ENCODE measurements around the gene TRERF1.

Gene TRERF1

DNA sequence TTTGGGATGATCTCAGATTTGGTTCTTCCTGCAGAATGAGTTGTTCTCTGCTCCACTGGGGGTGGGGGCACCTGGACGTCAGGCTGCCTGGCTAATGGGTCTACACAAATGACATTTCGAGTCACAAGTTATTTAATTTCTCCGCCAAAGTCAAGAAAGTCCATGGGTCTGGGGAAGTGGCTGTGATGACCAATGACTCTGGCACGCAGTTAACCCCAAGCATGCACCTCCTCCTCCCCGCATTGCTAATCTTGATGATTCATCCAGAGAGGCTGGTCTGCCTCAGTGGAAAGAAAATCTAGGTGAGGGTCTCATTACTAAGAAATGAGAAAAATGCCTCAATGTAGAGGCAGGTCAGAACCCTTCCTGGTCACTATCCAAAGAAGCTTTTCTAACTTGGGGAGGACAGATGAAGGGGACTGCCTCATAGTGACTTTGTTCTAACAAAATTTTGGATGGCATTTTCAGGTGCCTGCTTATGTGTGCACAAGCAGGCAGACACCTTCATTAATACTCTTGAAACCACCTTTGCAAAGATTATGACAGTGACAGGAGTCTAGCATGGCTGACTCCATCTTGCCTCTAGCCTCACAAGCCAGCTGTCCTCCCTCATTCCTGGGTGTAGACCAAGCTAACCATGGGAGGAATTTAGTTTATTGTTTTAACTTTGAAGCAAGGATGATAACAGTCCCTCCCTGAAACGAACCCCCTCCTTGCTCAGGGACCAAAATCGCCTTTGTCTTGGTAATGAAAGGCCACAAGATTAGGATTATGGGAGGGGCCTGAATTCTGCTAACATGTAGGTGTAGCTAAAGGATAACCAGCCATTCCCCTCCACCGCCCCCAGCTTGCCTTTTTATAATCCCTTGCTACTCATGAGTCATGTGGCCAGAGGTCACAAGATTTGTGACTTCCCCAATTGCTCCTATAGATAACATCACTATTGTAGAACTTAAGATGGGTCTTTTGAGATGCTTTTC is 135.4 kb downstream of the TRERF1 start:
- H3K4me3 ChIP-seq (ENCODE audit: low read depth, low read length, poor library complexity, severe bottlenecking), result no peak overlapping the region
- H3K9ac ChIP-seq (ENCODE audit: low read length), result no peak overlapping the region
- no peak overlapping the region for H3K27ac ChIP-seq (ENCODE audit: low read depth, low read length, poor library complexity, severe bottlenecking)

DNA sequence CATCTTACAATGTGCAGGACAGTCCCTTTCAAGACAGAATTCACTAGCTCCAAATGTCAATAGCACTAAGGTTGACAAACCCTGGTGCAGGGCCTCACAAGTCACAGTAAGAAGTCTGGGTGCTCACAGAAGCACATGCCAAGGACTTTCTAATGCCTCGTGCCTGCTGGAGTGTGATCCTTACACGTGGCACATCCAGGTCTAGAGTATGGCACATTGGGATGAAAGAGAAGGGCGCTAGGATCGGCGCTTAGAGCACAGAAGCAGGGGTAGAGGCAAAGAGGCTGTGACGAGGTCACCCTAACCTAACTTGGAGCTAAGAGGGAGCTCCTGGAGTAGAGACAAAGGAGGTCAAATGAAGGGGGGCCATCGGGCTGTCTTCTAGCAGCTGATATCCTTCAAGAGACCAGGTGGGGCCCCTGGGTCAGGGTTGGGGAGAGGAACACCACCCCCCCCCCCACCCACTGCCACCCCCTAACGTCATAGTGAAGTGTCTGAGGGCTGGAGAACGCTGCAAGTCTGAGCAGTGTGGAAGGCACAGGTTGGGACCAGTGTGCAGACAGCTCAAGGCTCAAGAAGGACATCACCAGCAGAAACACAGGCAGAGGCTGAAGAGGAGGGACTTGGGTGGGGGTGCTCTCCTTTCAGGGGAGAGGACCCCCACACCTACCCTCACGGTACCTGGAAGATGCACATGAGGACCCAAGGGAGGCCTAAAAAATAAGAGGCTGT is 136.3 kb downstream of the TRERF1 start:
- Histone ChIP-seq H3K4me3 (ENCODE audit: low read depth, low read length, poor library complexity, severe bottlenecking) (no peak overlapping the region), H3F3A (ENCODE audit: insufficient read depth, low read length) (no peaks in the 10 kb centered on the region), H3K4me2 (ENCODE audit: low read length) (no peak overlapping the region), H3K4me1 (ENCODE audit: insufficient read depth, low read length, severe bottlenecking) (no peaks in the 10 kb centered on the region), H2AFZ (ENCODE audit: low read length) (no peak overlapping the region), H3K79me2 (ENCODE audit: insufficient read depth, low read length) (no peaks in the 10 kb centered on the region), H3K27ac (ENCODE audit: low read depth, low read length, poor library complexity, severe bottlenecking) (no peak overlapping the region), H4K20me1 (ENCODE audit: insufficient read depth, low read length) (no peaks in the 10 kb centered on the region), H3K9me3 (ENCODE audit: low read length) (no peaks in the 10 kb centered on the region), H3K9me2 (ENCODE audit: low read depth, low read length) (no peaks in the 10 kb centered on the region), H3K36me3 (ENCODE audit: insufficient read depth, low read length) (no peaks in the 10 kb centered on the region), H3K9ac (ENCODE audit: low read length) (no peak overlapping the region), H3K27me3 (ENCODE audit: insufficient read depth, low read length) (peaks cover 8% of the 10 kb centered on the region; the same call in 1 of the 2 replicates)
- TF ChIP-seq, protein P1, sequence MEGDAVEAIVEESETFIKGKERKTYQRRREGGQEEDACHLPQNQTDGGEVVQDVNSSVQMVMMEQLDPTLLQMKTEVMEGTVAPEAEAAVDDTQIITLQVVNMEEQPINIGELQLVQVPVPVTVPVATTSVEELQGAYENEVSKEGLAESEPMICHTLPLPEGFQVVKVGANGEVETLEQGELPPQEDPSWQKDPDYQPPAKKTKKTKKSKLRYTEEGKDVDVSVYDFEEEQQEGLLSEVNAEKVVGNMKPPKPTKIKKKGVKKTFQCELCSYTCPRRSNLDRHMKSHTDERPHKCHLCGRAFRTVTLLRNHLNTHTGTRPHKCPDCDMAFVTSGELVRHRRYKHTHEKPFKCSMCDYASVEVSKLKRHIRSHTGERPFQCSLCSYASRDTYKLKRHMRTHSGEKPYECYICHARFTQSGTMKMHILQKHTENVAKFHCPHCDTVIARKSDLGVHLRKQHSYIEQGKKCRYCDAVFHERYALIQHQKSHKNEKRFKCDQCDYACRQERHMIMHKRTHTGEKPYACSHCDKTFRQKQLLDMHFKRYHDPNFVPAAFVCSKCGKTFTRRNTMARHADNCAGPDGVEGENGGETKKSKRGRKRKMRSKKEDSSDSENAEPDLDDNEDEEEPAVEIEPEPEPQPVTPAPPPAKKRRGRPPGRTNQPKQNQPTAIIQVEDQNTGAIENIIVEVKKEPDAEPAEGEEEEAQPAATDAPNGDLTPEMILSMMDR (IDR thresholded peaks at IDR 0.05; ENCODE audit: low read length), result no peak
- no peak for TF ChIP-seq EZH2 (IDR thresholded peaks at IDR 0.05; ENCODE audit: borderline replicate concordance, low read length)

More for the DNA sequence above, 135.4 kb downstream of the TRERF1 start:
- Histone ChIP-seq H3K36me3 (ENCODE audit: insufficient read depth, low read length) (no peaks in the 10 kb centered on the region), H2AFZ (ENCODE audit: low read length) (no peak overlapping the region), H3K4me2 (ENCODE audit: low read length) (no peak overlapping the region), H4K20me1 (ENCODE audit: insufficient read depth, low read length) (no peaks in the 10 kb centered on the region), H3K79me2 (ENCODE audit: insufficient read depth, low read length) (no peaks in the 10 kb centered on the region), H3K9me3 (ENCODE audit: low read length) (no peaks in the 10 kb centered on the region), H3F3A (ENCODE audit: insufficient read depth, low read length) (no peaks in the 10 kb centered on the region), H3K27me3 (ENCODE audit: insufficient read depth, low read length) (peaks cover 8% of the 10 kb centered on the region; the same call in 1 of the 2 replicates), H3K9me2 (ENCODE audit: low read depth, low read length) (no peaks in the 10 kb centered on the region), H3K4me1 (ENCODE audit: insufficient read depth, low read length, severe bottlenecking) (no peaks in the 10 kb centered on the region)
- TF ChIP-seq, protein P1 (IDR thresholded peaks at IDR 0.05; ENCODE audit: low read length), result no peak
- TF ChIP-seq EZH2 (IDR thresholded peaks at IDR 0.05; ENCODE audit: borderline replicate concordance, low read length), result no peak

DNA sequence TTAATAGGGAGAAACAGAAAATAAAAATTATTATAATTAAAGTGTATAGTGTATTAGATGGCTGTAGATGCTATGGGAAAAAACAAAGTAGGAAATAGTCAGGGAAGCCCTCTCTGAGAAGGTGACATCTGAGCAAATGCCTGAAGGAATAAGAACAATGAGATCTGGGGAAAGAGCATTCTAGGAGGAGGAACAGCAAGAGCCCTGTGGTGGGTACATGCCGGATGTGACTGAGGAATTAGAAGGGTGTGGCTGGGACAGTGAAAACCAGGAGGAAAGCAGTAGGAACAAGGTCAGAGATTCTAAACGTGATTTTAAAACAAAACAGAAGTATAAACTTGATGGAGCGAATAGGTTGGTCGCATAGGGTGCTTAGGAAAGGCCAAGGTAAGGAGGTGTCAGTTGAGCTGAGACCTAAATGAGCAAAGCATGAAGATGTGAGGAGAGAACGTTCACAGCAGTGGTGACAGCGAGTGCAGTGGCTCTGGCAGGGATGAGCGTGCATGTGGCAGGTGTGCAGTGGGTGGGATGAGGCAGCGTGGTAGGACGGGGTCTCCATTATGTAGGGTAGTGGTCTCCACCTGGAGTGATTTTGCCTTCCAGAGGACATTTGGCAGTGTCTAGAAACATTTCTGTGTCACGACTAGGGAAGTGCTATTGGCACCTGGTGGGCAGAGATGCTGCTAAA is 137.0 kb downstream of the TRERF1 start:
- no peak overlapping the region for H3K4me2 ChIP-seq (ENCODE audit: low read length)
- no peaks in the 10 kb centered on the region for H3K9me2 ChIP-seq (ENCODE audit: low read depth, low read length)
- H3K9ac ChIP-seq (ENCODE audit: low read length), result no peak overlapping the region
- no peak overlapping the region for H2AFZ ChIP-seq (ENCODE audit: low read length)
- no peaks in the 10 kb centered on the region for H4K20me1 ChIP-seq (ENCODE audit: insufficient read depth, low read length)
- peaks cover 8% of the 10 kb centered on the region; the same call in 1 of the 2 replicates for H3K27me3 ChIP-seq (ENCODE audit: insufficient read depth, low read length)
- no peaks in the 10 kb centered on the region for H3K4me1 ChIP-seq (ENCODE audit: insufficient read depth, low read length, severe bottlenecking)
- no peaks in the 10 kb centered on the region for H3K9me3 ChIP-seq (ENCODE audit: low read length)
- H3K79me2 ChIP-seq (ENCODE audit: insufficient read depth, low read length), result no peaks in the 10 kb centered on the region
- H3K36me3 ChIP-seq (ENCODE audit: insufficient read depth, low read length), result no peaks in the 10 kb centered on the region
- no peak overlapping the region for H3K4me3 ChIP-seq (ENCODE audit: low read depth, low read length, poor library complexity, severe bottlenecking)
- H3F3A ChIP-seq (ENCODE audit: insufficient read depth, low read length), result no peaks in the 10 kb centered on the region
- H3K27ac ChIP-seq (ENCODE audit: low read depth, low read length, poor library complexity, severe bottlenecking), result no peak overlapping the region
- no peak for TF ChIP-seq EZH2 (IDR thresholded peaks at IDR 0.05; ENCODE audit: borderline replicate concordance, low read length)
- TF ChIP-seq, protein P1 (IDR thresholded peaks at IDR 0.05; ENCODE audit: low read length), result no peak

Measured in OCI-LY1 (cell line).